H1 (cell line): ENCODE measurements around the gene NUB1.

Experiments
- CBX5 ChIP-seq: fragments of 300-800, 300-1000 bp; sonication (generic); IDR thresholded peaks from 2 replicates; pipeline ENCODE4 v1.7.1; 2016; ENCODE audit warnings: antibody characterized with exemption, low read length, low read depth
- CEBPB ChIP-seq: IDR thresholded peaks from 2 replicates; pipeline ENCODE4 v1.6.1; 2012; ENCODE audit warnings: low read depth, low read length
- EP300 ChIP-seq, 2 experiments: IDR thresholded peaks; 1 replicate in 1 of 2; 2 replicates in 1 of 2; pipeline ENCODE4 v1.6.1; 2011 to 2012; ENCODE audit warnings: low read depth in 2 of 2, low read length in 2 of 2, mild to moderate bottlenecking in 2 of 2, borderline replicate concordance in 1 of 2, inconsistent platforms in 1 of 2, moderate library complexity in 1 of 2
- EZH2 ChIP-seq: fragments of 200-600 bp; sonication (generic); IDR thresholded peaks from 2 replicates; pipeline ENCODE4 v1.7.1; 2012; ENCODE audit warnings: low read depth, mild to moderate bottlenecking, moderate library complexity, low read length, inconsistent platforms; ENCODE audit not compliant: severe bottlenecking
- JUND ChIP-seq: IDR thresholded peaks from 2 replicates; pipeline ENCODE4 v1.6.1; 2011; ENCODE audit warnings: mild to moderate bottlenecking, improper control_type of control experiment, low read length
- POLR2A ChIP-seq, 2 experiments: IDR thresholded peaks; 1 replicate in 1 of 2; 2 replicates in 1 of 2; pipeline ENCODE4 v1.6.1; 2011; ENCODE audit warnings: low read depth in 2 of 2, low read length in 2 of 2, mild to moderate bottlenecking in 2 of 2; ENCODE audit errors: control extremely low read depth in 1 of 2
- POLR2AphosphoS5 ChIP-seq: IDR thresholded peaks from 2 replicates; pipeline ENCODE4 v1.6.1; 2011; ENCODE audit warnings: low read depth, low read length
- SRF ChIP-seq: IDR thresholded peaks from 2 replicates; pipeline ENCODE4 v1.6.1; 2011; ENCODE audit warnings: mild to moderate bottlenecking, low read depth, low read length, moderate library complexity
- TAF1 ChIP-seq: IDR thresholded peaks from 2 replicates; pipeline ENCODE4 v1.6.1; 2011; ENCODE audit warnings: mild to moderate bottlenecking, low read depth, low read length
- TCF12 ChIP-seq: IDR thresholded peaks from 2 replicates; pipeline ENCODE4 v1.6.1; 2011; ENCODE audit warnings: low read depth, mild to moderate bottlenecking, low read length
- YY1 ChIP-seq: IDR thresholded peaks from 2 replicates; pipeline ENCODE4 v1.6.1; 2011; ENCODE audit warnings: low read depth, mild to moderate bottlenecking, low read length
- TF ChIP-seq, protein P1 (sequence below), 3 experiments: IDR thresholded peaks; 1 replicate in 2 of 3; 2 replicates in 1 of 3; pipeline versions ENCODE4 v1.5.1 to v1.6.1; 2011; ENCODE audit warnings: low read length in 3 of 3, mild to moderate bottlenecking in 3 of 3, inconsistent platforms in 2 of 3, low read depth in 1 of 3, moderate library complexity in 1 of 3; ENCODE audit not compliant: insufficient read depth in 1 of 3; ENCODE audit errors: control extremely low read depth in 1 of 3

DNA sequence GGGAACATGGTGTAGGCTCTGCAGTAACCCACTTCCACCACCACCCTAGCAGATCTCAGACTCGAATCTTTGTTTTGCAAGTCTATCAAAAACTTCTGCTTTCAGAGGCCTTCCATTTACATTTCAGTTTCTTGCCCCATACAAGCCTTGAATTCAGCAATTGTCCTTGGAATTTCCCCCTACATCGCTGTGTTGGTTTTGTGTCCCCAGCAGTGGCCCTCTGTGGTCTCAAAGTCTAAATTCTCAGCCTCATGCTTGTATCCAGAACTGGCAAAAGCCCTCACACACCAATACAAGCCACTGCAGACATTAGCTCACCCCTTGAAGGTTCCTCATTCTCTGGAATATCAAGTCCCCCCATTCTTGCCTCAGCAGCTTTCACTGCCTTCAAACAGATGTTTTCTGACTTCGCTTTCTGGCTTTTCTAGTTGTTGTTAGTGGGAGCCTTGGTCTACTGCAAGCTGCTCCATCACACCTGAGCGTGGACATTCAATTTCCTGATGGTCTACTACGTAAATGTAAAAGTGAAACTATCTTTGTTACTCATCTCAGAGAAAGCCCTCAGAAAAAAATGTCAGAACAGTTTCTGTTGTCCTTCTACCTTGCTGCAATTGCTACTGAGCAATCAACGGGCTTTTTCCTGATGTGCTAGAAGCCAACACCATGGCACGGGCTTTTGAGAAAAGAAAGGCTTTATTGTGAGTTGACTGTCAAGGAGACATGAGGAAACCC lies 1.8 kb upstream of the NUB1 start:
- TF ChIP-seq EP300 (IDR thresholded peaks at IDR 0.05; ENCODE audit: borderline replicate concordance in 1 of 2, low read depth in 2 of 2, low read length in 2 of 2) (no peak), TCF12 (no peak), YY1 (no peak), CBX5 (no peak), CEBPB (no peak), TAF1 (no peak), EZH2 (no peak), JUND (no peak), POLR2A (IDR thresholded peaks at IDR 0.05; ENCODE audit: control extremely low read depth in 1 of 2, low read depth in 2 of 2, low read length in 2 of 2) (no peak), POLR2AphosphoS5 (no peak), SRF (no peak)
- TF ChIP-seq, protein P1, sequence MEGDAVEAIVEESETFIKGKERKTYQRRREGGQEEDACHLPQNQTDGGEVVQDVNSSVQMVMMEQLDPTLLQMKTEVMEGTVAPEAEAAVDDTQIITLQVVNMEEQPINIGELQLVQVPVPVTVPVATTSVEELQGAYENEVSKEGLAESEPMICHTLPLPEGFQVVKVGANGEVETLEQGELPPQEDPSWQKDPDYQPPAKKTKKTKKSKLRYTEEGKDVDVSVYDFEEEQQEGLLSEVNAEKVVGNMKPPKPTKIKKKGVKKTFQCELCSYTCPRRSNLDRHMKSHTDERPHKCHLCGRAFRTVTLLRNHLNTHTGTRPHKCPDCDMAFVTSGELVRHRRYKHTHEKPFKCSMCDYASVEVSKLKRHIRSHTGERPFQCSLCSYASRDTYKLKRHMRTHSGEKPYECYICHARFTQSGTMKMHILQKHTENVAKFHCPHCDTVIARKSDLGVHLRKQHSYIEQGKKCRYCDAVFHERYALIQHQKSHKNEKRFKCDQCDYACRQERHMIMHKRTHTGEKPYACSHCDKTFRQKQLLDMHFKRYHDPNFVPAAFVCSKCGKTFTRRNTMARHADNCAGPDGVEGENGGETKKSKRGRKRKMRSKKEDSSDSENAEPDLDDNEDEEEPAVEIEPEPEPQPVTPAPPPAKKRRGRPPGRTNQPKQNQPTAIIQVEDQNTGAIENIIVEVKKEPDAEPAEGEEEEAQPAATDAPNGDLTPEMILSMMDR (IDR thresholded peaks at IDR 0.05; ENCODE audit: control extremely low read depth in 1 of 3, insufficient read depth in 1 of 3, low read depth in 1 of 3, low read length in 3 of 3), result no peak
